Type B pancreatic cell (in vitro differentiated cells): ENCODE results near the gene CTRB1. TPM values are rescaled to one million over a fixed set of nuclear protein-coding genes. Genes with fewer than 3 reads are reported as not detected.
A peak's percentile ranks its signal among the peaks of the same experiment; 100 is the strongest.

Experiments
- DNase-seq: peaks from one replicate; pipeline ENCODE4 v3.0.0; 2021; ENCODE audit warnings: mixed read lengths; ENCODE audit not compliant: unreplicated experiment; ENCODE audit errors: extremely low spot score
- H3K27ac Mint-ChIP-seq: 2 replicates; pipeline ENCODE4 v1.8.0; 2021; ENCODE audit warnings: mild to moderate bottlenecking, mixed read lengths
- H3K27me3 Mint-ChIP-seq: 2 replicates; pipeline ENCODE4 v1.8.0; 2021; ENCODE audit warnings: mixed read lengths
- H3K36me3 Mint-ChIP-seq: 2 replicates; pipeline ENCODE4 v1.8.0; 2021; ENCODE audit warnings: mixed read lengths
- H3K4me1 Mint-ChIP-seq: one replicate; pipeline ENCODE4 v1.8.0; 2021; ENCODE audit warnings: mixed read lengths; ENCODE audit not compliant: unreplicated experiment
- H3K4me3 Mint-ChIP-seq: 2 replicates; pipeline ENCODE4 v1.8.0; 2021; ENCODE audit warnings: mild to moderate bottlenecking, mixed read lengths
- H3K9me3 Mint-ChIP-seq: 2 replicates; pipeline ENCODE4 v1.8.0; 2021; ENCODE audit warnings: mixed read lengths
- total RNA-seq: library from RNA; stranded (reverse); gene quantifications from 2 replicates; pipeline ENCODE4 v1.2.1, GENCODE V29; 2021; ENCODE audit warnings: low replicate concordance
- TF ChIP-seq, protein P1 (sequence below): fragments of 200-600 bp; sonication (generic); conservative IDR thresholded peaks from 2 replicates; pipeline ENCODE4 v1.5.0; 2021; ENCODE audit warnings: antibody characterized with exemption, mild to moderate bottlenecking

Gene CTRB1
- total RNA-seq, 1 donor from 2014 or later: not detected

DNA sequence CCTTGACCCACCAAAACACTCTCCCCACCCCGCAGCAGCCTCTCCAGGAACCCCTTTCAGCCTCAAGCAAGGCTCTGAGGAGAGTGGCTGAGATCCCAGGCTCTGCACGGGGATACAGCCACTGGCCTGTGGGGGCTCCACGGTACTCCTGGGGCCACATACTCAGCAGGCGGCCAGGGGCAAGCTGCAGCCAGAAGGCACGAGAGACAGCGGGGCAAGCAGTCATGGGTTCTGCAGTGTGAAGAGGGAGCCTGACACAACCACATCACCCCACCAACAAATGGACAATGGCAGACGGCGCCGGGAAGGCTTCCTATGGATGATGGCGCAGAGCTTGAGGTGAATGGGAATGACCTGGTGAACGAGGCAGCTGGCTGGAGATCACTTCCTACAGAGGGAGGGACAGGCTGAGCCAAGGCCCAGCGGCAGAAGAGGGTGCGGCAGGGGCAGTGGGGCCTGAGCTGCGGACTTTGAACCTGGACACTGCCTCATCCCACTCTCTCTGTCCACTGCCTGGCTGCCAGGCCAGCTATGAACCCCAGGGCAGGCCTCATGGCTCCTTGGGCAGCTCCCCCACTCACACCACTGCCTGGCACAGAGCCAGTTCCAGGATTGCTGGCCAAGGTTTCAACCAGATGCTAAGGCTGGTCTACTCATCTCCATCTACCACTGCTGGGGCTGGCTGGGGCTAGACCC, 43.5 kb downstream of the CTRB1 start:
- Mint-ChIP-seq H3K36me3 (no peaks in the 10 kb centered on the region), H3K27me3 (no peaks in the 10 kb centered on the region), H3K27ac (peak overlapping the region; percentile 66), H3K9me3 (no peaks in the 10 kb centered on the region), H3K4me1 (peaks cover 39% of the 10 kb centered on the region), H3K4me3 (peak overlapping the region; percentile 67)
- TF ChIP-seq, protein P1, sequence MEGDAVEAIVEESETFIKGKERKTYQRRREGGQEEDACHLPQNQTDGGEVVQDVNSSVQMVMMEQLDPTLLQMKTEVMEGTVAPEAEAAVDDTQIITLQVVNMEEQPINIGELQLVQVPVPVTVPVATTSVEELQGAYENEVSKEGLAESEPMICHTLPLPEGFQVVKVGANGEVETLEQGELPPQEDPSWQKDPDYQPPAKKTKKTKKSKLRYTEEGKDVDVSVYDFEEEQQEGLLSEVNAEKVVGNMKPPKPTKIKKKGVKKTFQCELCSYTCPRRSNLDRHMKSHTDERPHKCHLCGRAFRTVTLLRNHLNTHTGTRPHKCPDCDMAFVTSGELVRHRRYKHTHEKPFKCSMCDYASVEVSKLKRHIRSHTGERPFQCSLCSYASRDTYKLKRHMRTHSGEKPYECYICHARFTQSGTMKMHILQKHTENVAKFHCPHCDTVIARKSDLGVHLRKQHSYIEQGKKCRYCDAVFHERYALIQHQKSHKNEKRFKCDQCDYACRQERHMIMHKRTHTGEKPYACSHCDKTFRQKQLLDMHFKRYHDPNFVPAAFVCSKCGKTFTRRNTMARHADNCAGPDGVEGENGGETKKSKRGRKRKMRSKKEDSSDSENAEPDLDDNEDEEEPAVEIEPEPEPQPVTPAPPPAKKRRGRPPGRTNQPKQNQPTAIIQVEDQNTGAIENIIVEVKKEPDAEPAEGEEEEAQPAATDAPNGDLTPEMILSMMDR: no peak
- DNase-seq: no peak

DNA sequence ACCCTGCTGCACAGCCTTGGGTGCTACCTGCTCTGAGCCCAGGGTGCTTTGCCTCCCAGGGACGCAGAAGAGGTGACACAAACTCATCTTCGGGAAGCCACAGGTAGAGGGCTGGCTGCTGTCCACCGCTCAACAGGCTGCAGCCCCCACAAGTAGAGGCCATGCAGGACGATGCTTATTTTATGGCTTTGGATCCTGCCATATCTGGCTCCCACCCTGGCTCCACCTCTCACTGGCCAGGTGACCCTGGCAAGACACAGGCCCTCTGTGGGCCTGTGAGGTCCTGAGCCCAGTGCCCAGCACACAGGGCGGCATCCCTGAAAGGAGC, 44.0 kb downstream of the CTRB1 start:
- no peaks in the 10 kb centered on the region for H3K27me3 Mint-ChIP-seq
- H3K4me1 Mint-ChIP-seq: peaks cover 38% of the 10 kb centered on the region
- H3K27ac Mint-ChIP-seq: no peak overlapping the region
- no peaks in the 10 kb centered on the region for H3K9me3 Mint-ChIP-seq
- TF ChIP-seq, protein P1: no peak
- no peak for DNase-seq
- peak overlapping the region; percentile 67 for H3K4me3 Mint-ChIP-seq
- H3K36me3 Mint-ChIP-seq: no peaks in the 10 kb centered on the region

DNA sequence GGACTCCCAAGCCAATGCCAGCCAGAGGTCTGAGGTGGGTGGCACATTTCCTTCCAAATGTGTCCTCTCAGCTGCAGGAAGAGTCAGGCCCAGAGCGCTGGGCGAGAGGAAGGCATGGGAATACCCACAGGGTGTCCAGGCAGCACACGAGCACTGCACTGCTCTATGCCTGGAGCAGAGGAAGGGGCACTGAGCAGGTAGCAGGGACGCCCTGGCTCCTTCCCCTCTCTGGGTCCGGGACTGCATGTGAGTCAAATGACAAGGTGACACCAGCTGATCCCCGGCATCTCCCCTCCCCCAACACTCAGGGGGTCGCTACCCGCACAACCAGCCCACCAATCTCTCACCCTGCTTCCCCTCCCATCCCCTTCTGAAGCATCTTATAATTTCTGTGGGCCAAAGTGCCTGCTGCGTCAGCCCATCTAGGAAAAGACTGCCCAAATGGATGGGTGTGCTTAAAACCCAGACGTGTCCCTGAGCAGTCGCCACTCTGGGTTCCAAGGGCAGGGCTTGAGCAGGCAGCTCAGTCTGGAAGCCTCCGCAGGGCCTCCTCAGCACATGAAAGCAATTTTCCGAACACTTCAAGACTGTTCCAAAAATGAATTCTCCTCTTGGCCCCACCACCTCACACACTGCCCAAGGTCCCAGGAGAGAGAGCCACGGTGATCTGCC, 44.6 kb downstream of the CTRB1 start:
- no peaks in the 10 kb centered on the region for H3K27me3 Mint-ChIP-seq
- H3K4me3 Mint-ChIP-seq: peak overlapping the region; percentile 88
- H3K36me3 Mint-ChIP-seq: no peaks in the 10 kb centered on the region
- DNase-seq: no peak
- H3K27ac Mint-ChIP-seq: peak overlapping the region; percentile 23
- H3K4me1 Mint-ChIP-seq: peaks cover 32% of the 10 kb centered on the region
- TF ChIP-seq, protein P1: no peak
- no peaks in the 10 kb centered on the region for H3K9me3 Mint-ChIP-seq

DNA sequence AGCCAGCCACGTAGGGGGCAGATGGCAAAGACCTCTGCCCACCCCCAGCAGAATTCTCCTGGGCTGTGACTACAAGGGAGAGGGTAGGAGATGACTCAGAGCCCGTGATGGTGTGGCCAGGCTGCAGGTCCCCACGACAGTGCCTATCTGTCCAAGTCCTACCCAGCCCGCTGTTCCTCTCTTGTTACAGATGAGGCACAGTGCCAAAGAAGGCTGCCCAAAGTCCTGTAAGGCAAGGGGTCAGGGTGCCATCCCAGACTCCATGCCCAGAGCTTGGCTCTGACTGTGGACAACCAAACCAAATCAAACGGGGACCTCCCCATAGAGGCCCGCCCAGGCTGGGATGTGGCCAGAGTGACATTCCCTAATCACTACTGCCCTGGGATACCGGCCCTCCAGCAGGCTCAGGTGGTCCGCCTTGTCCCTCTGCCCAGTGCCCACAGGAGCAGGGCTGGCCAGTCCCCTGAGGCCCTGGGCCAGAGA, 45.2 kb downstream of the CTRB1 start:
- peak overlapping the region; percentile 79 for H3K27ac Mint-ChIP-seq
- peak overlapping the region; percentile 88 for H3K4me3 Mint-ChIP-seq
- DNase-seq: peak; percentile 58
- peaks cover 30% of the 10 kb centered on the region for H3K4me1 Mint-ChIP-seq
- no peaks in the 10 kb centered on the region for H3K36me3 Mint-ChIP-seq
- TF ChIP-seq, protein P1: no peak
- H3K27me3 Mint-ChIP-seq: no peaks in the 10 kb centered on the region
- H3K9me3 Mint-ChIP-seq: no peaks in the 10 kb centered on the region

DNA sequence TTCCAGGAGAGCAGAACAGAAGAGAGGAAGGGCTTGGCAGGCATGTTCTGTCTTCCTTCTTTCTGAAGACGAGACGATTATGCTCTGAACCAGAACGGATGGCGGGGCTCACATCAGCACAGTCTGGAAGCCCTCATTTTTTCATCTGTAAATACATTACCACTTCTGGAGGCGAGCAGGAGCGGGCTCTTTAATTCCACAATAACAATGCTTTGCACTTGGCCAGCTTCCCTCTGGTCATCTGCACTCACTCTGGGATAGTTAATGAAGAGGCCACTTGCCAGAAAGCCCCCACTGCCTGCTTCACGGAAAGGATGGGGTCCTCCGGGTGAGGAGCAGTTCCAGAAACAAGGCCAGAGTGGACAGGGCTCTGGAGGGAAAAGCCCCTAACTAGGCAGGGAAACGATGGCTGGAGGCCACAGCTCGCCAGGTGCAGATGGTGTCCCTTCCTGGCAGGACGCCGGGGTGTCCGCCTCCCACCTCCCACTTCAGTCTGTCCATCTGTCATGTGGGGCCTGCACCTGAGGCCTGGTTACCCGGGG, 45.7 kb downstream of the CTRB1 start:
- DNase-seq: no peak
- peak overlapping the region; percentile 79 for H3K27ac Mint-ChIP-seq
- H3K27me3 Mint-ChIP-seq: no peaks in the 10 kb centered on the region
- peak overlapping the region; percentile 88 for H3K4me3 Mint-ChIP-seq
- no peaks in the 10 kb centered on the region for H3K9me3 Mint-ChIP-seq
- no peaks in the 10 kb centered on the region for H3K36me3 Mint-ChIP-seq
- peaks cover 30% of the 10 kb centered on the region for H3K4me1 Mint-ChIP-seq
- TF ChIP-seq, protein P1: no peak
